ENCODE results near the gene MLLT1.

GRCh38 chr19:6260912-6261650 lies 18.7 kb downstream of the MLLT1 start:
- peak; percentile 50 to 65 for TF ChIP-seq CTCF (conservative IDR thresholded peaks at IDR 0.05 in 1 of 2, IDR thresholded peaks at IDR 0.05 in 1 of 2; ENCODE audit: low read depth in 1 of 2, low read length in 2 of 2)
- TF ChIP-seq EZH2 (IDR thresholded peaks at IDR 0.05; ENCODE audit: low read length, missing control alignments), result no peak

Data from fibroblast of lung (primary cell).